GM19351 (cell line): Measurements from ENCODE around the gene MACIR.
"Not testable (repeated sequence)": the region's sequence is repeated elsewhere in the genome, so short reads cannot be mapped to it uniquely, and the experiment has no call there.

Experiments
- ATAC-seq: cut with Tn5 transposase; IDR thresholded peaks from one replicate; pipeline ENCODE4 v1.9.1; 2021; ENCODE audit warnings: mild to moderate bottlenecking, moderate library complexity; ENCODE audit not compliant: unreplicated experiment

MACIR gene, protein sequence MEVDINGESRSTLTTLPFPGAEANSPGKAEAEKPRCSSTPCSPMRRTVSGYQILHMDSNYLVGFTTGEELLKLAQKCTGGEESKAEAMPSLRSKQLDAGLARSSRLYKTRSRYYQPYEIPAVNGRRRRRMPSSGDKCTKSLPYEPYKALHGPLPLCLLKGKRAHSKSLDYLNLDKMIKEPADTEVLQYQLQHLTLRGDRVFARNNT

GRCh38 chr5:103258368-103258956 is at the start of gene MACIR:
MACIR (plus strand) TSS chr5:103258763; CDS start chr5:103275920, 17,157 bp downstream.
- peak; percentile 73 for ATAC-seq

- no peak for ATAC-seq
These were observed 49.5 kb upstream of the MACIR start for GRCh38 chr5:103209065-103209464.

GRCh38 chr5:103210952-103211351 is 47.6 kb upstream of the MACIR start:
- ATAC-seq, result no peak

DNA sequence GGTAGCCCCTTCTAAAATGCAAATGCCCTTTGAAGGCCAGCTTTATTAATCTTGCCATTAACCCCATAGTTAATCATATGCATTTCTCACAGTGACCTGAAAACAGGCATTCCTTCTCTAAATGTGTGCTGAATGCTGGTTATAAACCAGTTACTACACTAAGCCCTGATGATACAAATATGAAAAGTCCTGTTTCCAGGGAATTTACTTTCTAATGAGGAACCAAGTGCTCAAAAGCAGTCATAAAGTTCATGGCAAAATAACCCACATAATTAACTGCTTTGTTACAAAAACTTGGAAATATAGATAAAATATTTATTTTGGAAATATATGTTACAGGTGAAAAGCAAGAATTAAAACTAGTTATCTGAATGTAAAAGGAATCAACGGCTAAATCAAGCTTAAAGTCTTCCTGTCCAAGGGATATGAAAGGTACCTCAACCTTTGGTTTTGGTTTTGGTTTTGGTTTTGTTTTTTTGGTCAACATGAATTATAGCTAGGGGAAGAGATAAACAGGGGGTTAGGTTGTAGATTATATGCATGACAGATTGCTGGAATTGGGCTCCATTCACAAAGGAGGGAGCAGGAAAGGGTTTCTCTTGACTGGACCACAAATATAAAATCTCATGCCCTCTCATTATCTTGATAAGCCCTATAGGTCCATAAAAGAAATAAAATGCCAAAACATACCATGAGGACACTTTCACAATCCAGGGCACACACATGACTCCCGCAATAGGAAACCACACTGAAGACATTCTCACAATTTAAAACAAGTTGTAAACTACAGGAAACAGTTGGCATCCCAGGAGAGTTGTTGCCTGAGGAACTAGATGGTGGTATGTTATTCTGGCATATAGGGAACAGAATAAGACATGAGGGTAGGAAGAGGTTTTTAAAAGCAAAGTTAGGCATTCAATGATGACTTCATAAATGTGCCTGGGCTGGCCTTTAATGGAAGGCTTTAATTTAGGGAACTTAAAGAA is 46.7 kb upstream of the MACIR start:
- peak; percentile 82 for ATAC-seq

DNA sequence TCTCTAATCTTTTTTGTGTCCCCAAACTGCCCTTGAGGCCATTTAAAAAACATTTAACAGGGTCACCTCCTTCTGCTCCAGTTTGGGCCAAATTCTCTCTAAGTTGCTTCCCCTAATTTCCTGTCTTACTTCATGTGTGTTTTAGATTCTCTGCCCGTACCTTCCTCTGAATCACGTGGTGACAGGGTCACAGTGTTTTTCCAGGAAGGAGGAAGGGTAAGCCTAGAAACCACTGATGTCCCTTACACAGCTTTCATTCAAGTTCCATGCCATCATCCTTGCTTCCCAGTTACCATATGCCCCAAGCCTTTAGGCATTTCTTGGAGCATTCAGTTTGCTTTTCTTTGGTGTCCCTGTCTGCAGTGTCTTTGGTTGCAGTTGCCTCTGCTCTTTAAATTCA is 42.4 kb upstream of the MACIR start:
- ATAC-seq, result no peak

DNA sequence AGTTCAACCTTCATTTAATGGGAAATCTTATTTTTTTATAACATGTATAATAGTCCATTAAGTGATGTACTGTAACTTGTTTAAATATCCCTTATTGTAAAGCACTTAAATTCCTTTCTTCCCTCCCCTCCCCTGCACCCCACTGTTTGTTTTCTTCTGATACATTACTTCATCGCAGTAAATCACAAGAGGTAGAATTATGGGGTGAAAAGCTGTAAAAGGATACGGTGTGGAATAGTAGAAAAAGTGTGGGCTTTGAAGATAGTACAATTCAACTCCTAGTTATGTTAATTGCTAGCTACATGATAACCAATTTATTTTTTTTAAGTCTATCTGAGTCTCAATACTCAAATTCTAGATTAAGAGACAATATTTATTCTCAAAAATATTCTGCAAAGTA is 41.9 kb upstream of the MACIR start:
- ATAC-seq, result no peak

DNA sequence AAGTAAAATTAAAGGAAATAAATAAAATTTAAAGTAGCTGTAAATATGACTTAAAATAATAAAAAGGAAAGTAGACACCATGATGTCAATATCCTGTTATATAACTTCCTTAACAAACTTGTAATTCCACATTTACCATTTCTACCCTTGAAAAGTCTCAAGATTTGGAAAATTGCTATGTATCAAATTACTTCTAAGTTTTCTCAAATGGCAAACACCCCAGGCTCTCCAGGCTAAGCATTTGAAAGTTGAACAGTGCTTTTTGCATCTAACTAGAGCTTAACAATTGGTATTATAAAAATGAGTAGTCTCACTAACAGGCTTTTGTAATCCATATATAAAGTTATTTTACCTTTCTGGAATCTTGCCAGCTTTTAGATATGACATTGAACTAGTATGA is 41.5 kb upstream of the MACIR start:
- ATAC-seq, result no peak

DNA sequence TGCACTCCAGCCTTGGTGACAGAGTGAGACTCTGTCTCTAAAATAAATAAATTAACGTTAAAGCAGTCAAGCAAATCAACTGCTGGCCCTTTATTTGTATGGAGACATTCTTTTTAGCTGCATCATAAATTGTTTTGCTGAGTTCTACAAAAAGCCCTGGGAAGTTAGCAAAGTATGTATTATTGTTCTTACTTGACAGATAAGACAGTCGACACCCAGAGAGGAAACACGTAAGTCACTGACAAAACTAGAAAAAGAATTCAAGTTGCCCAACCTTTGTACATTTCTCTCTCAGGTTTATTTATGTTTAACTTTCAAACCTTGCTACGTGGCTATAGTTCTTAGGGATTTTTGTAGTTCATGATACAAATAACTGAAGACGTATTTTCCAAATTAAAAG is 40.4 kb upstream of the MACIR start:
- ATAC-seq, result no peak

DNA sequence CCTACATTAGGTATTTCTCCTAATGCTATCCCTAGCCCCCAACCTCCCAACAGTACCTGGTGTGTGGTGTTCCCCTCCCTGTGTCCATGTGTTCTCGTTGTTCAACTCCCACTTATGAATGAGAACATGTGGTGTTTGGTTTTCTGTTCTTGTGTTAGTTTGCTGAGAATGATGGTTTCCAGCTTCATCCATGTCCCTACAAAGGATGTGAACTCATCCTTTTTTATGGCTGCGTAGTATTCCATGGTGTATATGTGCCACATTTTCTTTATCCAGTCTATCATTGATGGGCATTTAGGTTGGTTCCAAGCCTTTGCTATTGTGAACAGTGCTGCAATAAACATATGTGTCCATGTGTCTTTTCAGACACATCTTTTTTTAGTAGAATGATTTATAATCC is 39.5 kb upstream of the MACIR start:
- not testable (repeated sequence) for ATAC-seq

DNA sequence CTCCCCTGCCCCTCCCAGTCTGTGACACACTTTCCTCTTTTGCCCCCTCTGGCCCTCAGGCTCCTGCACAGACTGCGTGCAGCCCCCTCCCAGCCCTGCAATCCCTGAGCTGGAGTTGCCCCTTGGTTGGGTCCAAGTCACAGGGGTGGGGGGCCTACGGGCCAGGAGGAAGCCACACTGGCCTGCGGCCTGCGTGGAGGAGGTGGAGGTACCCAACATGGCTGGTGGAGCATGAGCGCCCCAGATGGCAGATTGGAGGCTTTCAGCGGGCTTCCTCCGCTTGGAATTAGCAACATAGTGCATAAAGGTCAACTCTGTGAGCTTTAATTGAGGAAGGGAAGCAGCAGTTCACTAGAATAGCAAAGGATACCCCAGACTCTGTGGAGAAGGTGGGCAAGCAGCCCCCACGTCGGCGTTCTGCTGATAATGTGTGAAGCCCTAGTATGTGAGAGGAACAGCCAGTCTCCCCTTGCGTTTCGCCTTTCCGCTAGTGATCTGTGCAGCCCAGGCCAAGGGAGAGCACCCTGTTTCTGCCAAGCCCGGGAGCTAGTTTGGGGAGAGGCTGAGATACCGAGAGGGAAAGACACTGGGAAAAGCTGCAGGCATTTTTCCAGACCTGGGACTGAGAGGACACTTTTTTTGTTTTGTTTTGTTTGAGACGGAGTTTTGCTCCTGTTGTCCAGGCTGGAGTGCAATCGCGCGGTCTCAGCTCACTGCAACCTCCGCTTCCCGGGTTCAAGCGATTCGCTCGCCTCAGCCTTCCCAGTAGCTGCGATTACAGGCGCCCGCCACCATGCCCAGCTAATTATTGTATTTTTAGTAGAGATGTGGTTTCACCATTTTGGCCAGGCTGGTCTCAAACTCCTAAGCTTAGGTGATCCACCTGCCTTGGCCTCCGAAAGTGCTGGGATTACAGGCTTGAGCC is 35.3 kb upstream of the MACIR start:
- ATAC-seq, result no peak

GRCh38 chr5:103224118-103224893 is 34.3 kb upstream of the MACIR start:
- ATAC-seq, result peak; percentile 93

DNA sequence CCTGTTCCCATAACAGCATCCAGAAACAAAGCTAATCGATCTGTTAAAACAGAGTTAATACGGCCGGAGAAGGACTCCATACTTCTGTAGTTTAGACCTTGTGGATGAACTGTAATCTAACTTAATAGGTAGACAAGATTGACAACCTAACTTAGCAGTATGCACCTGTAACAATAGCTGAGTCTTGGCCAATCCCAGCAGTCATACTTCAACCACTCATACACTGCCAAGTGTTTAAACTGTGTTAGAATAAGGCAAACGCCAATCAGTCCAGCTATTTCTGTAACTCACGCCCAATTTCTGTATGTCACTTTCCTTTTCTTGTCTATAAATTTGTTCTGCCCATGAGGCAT is 33.7 kb upstream of the MACIR start:
- ATAC-seq, result peak; percentile 3

GRCh38 chr5:103228061-103228460 is 30.5 kb upstream of the MACIR start:
- no peak for ATAC-seq

- no peak for ATAC-seq
These were observed 30.0 kb upstream of the MACIR start for GRCh38 chr5:103228588-103228987.

DNA sequence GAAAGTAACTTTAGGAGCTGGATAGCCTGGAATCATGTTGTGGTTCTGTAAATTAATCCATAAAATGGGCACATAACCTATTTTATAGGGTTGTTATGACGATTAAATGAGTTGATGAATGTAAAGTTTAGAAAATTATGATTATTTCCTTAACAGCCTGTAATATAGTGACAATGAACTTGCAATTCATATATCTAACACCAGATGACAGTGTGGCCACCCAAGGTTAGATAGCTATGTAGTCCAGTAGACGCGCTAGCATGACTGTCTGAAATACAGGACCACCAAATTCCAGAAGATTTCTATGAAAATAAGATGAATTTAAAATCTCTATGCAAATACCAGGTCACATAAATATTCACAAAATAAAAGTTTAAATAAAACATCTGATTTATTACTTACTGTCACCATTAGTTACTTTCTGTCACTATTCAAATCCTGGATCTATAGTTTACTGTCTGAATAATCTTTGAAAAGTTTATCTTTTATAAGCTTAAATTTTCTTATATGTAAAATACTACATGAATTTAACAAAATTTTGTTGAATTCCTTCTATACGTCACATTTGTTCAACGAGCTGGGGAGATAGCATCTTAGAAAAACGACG is 26.1 kb upstream of the MACIR start:
- peak; percentile 76 for ATAC-seq

DNA sequence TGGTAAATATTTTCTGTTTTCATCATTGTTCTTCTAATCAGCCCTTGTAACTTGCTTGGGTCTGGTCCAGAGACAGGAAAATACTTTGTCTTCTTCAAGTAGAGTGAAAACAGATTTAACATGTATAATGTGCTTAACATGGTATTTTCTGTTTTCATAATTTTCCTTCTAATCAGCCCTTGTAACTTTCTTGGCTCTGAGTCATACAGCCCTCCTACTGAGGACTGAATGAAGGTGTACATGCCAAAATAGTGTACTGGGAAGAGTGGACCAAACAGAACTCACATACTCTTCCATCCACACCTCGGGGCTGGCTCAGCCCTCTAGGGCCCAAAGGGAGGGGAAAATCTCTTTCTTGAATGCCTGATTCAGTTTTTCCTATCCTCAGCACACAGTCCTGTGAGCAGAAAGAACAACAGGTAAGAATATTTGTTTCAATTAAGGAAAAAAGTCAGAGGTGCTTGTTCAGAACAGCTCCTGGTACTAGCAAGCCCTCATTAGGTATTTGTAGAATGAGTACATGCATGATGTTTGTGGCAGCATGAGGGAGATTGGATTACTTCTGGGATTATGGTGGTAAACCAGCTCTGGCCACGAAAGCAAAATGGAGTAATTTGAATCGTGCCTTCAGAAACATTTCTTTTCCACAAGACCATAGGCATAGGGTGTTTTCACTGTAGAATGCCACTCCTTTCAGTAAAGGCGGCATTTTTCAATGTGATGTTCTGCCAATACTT is 24.2 kb upstream of the MACIR start:
- no peak for ATAC-seq

- no peak for ATAC-seq
These were observed 22.7 kb upstream of the MACIR start for GRCh38 chr5:103235891-103236290.

GRCh38 chr5:103237778-103238177 is 20.8 kb upstream of the MACIR start:
- ATAC-seq, result no peak

DNA sequence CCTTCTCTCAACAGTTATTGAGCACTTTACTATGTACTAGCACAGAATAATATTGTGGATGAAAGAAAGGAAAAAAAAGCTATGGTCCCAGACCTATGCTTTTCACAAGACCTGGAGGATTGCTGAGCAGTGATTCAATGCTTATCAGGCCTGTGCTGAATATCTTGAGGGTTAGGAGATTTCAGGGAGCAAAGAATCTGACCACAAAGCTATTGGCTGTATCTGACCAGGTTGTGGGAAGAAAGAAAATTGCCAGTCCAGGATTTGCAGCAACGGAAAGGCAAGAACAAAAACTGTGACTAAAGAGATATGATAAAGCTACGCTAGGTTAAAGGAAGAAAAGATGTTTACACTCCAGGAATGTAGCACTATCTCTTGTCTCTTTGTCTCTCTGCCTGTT is 14.9 kb upstream of the MACIR start:
- ATAC-seq, result no peak
